HG02981 (cell line): ENCODE data around the gene ZFAND3.

Experiments
- ATAC-seq: cut with Tn5 transposase; IDR thresholded peaks from one replicate; pipeline ENCODE4 v1.9.1; 2021; ENCODE audit warnings: mild to moderate bottlenecking, moderate library complexity; ENCODE audit not compliant: unreplicated experiment

The ZFAND3 gene

GRCh38 chr6:38068854-38069590, 249.5 kb downstream of the ZFAND3 start:
- ATAC-seq: no peak

DNA sequence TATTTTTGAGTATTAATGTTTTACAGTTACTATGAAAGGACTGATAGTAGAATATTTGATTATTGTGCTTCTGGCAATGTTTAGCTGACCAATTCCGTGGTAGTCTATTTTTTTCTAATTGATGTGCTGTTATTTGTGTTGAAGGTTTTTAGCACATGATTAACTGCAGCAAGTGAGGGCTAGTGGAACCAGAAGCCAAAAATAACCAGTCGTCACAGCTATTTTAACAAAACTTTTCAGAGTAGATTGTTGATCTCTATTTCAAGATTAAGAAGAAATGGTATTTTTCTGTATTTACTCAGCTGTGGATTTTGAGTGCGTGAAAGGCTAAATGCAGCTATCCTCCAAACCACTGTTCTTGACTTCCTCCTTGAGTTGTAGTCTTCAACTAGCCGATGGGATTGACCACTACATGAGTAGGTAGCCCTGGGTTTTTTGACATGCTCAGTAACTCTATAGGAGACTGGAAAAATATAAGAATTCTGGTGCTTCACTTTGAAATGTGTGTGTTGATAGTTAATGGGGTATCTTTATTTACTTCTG, 258.0 kb downstream of the ZFAND3 start:
- no peak for ATAC-seq

GRCh38 chr6:38078671-38079070, 259.1 kb downstream of the ZFAND3 start:
- ATAC-seq: no peak

DNA sequence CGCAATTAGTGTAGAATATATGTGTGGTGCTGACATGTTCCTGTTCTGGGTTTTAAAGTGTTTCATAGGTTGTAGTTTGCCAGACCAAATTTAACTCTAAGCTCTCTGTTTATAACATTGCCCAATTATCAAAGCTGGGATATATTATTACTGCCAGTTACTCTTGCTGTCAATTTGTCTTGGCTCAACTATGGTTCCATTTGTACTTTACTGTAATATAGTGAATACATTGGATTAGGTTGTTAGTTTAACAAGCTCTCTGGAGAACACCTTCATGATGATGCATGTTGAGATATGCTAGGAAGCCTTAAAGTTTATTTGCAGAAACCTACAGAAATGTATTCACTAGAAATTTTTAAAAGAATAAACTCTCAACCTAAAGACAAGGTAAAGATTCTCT, 259.6 kb downstream of the ZFAND3 start:
- ATAC-seq: no peak

DNA sequence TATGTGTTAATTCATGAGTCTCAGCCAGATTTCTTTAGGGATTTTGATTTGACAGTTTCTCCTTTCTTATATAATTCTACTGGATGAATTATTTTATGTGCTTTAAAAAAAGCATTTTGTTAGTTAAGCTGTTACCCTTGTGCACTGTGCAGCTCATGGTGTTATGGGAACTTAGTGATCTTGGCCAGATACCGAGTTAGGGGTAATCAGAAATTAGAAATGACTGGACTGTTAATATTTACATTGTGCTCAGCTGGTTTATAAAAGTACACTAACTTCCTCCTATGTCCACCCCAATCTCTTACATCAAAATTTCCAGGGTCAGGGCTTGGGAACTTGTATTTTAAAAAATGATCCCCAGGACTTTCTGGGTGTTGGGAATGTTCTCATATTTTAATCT, 260.0 kb downstream of the ZFAND3 start:
- ATAC-seq: no peak

DNA sequence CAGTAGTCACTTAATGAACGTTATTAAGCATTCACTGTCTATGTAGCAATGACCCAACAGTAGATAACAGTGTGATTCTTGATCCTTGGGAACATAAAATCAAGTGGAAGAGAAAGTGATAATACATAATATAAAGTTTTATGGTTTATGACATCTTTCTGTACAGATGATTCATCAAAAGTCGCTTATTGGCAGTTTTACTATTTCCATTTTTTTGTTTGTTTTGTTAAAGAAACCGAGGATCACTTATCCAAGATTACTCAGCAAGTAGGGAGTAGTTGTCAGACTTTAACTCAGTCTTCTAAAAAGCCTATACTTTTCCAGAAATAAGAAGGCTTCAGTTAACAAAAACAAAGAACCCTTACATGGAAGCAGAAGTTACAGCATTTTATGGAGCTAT, 260.8 kb downstream of the ZFAND3 start:
- no peak for ATAC-seq

- no peak for ATAC-seq
These were observed 261.4 kb downstream of the ZFAND3 start for GRCh38 chr6:38080889-38081288.

- no peak for ATAC-seq
These were observed 265.5 kb downstream of the ZFAND3 start for GRCh38 chr6:38085031-38085430.

DNA sequence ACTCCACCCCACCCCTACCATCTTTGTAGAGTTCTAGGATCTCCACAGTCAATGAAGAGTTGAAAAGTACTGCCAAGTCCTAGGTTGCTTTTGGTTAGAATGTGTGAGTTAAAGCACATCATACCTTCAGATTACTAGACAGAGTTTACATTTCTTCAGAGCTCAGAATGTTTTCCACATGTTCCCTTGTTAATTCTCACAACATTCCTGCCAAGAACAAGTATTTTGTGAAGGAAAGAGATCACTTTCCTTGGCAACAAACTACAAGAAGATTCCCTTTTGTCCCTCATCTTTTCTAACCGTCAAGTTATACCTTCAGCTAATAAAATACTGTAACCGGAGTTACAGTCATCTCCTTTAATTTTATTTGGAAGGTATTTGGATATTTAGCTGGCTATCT, 266.8 kb downstream of the ZFAND3 start:
- ATAC-seq: no peak

DNA sequence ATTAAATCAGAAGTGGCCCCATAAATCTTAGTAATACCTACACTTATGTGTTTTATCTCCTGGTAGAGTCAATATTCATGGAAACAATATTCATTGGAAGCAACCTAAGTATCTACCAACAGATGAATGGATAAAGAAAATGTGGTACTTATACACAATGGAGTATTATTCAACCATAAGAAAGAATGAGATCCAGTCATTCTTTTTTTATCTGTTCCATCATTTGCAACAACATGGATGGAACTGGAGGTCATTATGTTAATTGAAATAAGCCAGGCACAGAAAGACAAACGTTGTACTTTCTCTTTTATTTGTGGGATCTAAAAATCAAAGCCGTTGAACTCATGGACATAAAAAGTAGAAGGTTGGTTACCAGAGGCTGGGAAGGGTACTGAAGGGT, 268.5 kb downstream of the ZFAND3 start:
- no peak for ATAC-seq

- no peak for ATAC-seq
These were observed 269.3 kb downstream of the ZFAND3 start for GRCh38 chr6:38088829-38089228.

- no peak for ATAC-seq
These were observed 272.1 kb downstream of the ZFAND3 start for GRCh38 chr6:38091613-38092012.

GRCh38 chr6:38092465-38092864, 272.9 kb downstream of the ZFAND3 start:
- no peak for ATAC-seq

DNA sequence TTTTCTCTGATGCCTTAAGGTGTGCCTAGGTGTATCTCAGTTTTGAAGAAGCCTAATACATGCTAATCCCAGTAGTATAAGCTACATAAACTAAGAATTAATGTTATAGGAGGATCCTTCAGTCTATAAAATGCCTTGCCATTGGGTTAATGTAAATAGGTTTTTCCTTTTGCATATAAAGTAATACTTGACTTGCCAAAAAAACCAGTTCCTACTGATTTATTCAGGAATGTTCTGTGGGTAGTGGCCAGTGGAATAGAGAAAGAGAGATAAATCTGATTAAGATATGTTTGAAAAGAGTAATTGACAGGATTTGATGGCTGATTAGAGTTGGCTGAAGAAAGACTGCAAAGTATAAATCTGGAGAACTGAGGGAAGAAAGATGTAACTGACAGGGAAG, 273.4 kb downstream of the ZFAND3 start:
- no peak for ATAC-seq

- no peak for ATAC-seq
These were observed 275.5 kb downstream of the ZFAND3 start for GRCh38 chr6:38095054-38095453.

- no peak for ATAC-seq
These were observed 279.7 kb downstream of the ZFAND3 start for GRCh38 chr6:38099221-38099620.

- no peak for ATAC-seq
These were observed 280.9 kb downstream of the ZFAND3 start for GRCh38 chr6:38100380-38100779.

DNA sequence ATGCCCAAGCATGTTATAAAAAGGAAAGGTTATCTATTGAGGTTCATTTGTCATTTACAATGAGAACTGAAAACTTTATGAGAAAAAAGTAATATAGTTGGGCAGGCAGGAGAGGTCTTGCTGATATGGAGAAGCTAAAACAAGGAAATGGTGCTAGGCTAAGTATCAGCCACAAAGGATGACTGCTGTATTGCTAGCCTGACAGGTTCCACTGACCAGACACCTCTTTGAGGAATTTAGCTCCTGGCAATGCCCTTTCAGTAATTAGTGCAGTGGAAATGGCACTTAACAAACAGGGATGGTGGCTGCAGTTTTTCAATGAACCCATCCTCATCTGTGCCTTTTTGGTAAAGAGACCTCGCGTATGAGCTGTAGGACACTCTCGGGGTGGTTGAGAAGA, 284.4 kb downstream of the ZFAND3 start:
- ATAC-seq: no peak

GRCh38 chr6:38105066-38105465, 285.5 kb downstream of the ZFAND3 start:
- ATAC-seq: no peak

- ATAC-seq: no peak
These were observed 287.5 kb downstream of the ZFAND3 start for GRCh38 chr6:38107073-38107472.

DNA sequence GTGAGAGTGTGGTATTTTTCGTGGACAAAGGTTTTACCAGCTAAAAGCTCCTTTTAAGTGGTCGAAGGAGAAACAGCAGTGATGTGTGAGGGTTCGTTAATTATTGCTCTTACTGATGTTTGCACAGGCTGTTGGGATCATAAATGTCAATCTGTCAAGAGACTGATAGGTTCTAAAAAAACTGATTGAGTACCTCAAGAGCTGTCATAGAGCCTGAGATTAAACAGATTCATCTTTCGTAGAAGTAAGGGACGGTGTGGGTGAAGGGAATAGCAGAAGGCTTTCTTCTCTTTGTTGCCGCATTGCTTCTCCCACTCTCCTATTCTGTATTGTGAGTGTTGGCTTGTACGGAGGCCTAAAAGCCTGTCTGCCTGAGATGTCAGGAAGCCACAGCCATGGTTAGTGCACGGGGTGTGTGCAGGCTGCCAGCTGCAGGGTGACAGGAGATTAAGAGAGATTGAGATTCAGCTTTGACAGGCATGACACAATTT, 291.0 kb downstream of the ZFAND3 start:
- no peak for ATAC-seq

GRCh38 chr6:38112181-38112580, 292.7 kb downstream of the ZFAND3 start:
- ATAC-seq: no peak
